Stimulated activated CD8-positive, alpha-beta memory T cell treated with anti-CD3 and anti-CD28 coated beads, Interleukin-2, amount 100 ng/mL, for 48 hours (primary cell): ENCODE data around the gene JDP2.

Experiments used
- DNase-seq, 2 donors: peaks; one replicate each; pipeline ENCODE4 v3.0.0-alpha.2; 2020; ENCODE audit warnings: low read depth in 2 of 2

JDP2 gene

GRCh38 chr14:75482366-75482765 lies 54.5 kb downstream of the JDP2 start:
- DNase-seq: no peak

GRCh38 chr14:75484711-75485429 lies 57.0 kb downstream of the JDP2 start:
- DNase-seq: no peak

- DNase-seq: no peak
Observed at GRCh38 chr14:75486318-75486717, 58.5 kb downstream of the JDP2 start.

- DNase-seq: no peak
Observed at GRCh38 chr14:75487155-75487671, 59.4 kb downstream of the JDP2 start.

DNA sequence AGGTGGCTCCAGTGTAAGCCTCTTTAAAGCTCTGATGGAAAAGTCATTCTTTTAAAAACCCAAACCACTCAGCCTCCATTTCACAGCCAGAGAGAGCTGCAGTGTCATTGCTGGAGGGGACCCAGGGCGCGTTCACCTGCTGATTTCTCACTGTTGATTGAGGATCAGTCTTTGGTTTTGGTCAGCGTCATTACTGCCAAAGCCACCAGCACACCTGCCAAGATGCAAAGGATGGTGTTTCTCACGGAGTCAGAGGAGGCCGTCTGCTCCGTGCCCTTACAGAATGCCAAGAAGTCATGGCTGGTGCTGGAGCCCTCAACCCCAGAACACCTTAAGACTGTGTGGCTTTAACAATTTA lies 61.6 kb downstream of the JDP2 start:
- no peak for DNase-seq

- no peak for DNase-seq
Observed at GRCh38 chr14:75491376-75491978, 63.7 kb downstream of the JDP2 start.

GRCh38 chr14:75492832-75493591 lies 65.2 kb downstream of the JDP2 start:
- DNase-seq: no peak

DNA sequence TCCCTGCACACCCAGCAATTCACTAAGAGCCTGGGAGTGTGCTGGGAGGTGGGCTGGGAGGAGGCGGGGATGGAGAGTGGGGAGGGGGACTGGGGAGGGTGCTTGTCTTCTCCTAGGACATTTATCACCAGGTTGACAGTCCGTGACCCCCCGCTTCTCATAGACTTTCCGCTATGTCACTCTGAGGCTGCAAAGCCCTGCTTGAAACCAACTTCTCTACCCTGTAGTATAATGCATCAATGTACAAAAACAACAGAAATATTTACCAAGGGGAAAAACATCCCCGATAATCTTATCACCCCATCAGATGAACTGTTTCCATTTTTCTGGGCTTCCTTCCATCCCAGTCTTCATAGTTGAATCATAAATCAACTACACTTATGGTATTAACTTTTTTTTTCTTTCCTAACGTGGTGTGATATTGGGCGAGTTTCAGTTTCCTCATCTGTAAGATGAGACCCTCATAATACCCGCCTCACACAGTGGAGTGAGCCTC lies 65.8 kb downstream of the JDP2 start:
- DNase-seq: no peak

DNA sequence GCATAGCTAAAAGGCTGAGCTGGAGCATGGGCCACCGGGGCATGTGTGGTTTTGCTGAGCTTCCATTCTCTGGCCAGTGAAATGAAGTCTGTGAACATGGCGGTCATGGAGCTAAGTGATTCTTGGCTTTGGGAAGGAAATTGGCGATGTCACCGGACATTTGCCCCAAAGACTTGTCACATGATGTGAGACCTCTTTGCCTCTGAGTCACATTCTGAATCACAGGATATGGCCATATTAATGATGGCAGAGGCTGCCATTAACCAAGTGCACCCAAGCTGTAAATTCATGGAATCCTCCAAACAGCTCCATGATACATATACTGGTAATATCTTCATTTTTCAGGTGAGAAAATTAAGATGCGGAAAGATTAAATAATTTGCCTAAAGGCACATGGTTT lies 67.1 kb downstream of the JDP2 start:
- DNase-seq: no peak

GRCh38 chr14:75495399-75495798 lies 67.6 kb downstream of the JDP2 start:
- no peak for DNase-seq

- no peak for DNase-seq
Observed at GRCh38 chr14:75495882-75496281, 68.1 kb downstream of the JDP2 start.

- no peak for DNase-seq
Observed at GRCh38 chr14:75496755-75497154, 68.9 kb downstream of the JDP2 start.

GRCh38 chr14:75497191-75497590 lies 69.4 kb downstream of the JDP2 start:
- peak in 1 of 2 donors; percentile 62 for DNase-seq

DNA sequence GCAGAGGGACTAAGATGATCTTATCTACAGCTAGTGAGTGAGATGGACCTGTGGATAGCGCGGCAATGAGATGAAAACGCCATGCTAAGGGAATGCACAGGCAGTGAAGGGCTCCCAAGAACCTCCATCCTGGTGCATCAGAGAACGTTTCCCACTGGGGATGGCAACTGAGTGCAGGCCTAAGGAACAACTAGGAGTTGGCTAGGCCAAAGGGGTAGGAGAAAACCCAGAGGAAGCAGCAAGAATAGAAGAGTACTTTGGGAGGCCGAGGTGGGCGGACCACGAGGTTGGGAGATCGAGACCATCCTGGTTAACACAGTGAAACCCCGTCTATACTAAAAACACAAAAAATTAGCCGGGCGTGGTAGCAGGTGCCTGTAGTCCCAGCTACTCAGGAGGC lies 69.9 kb downstream of the JDP2 start:
- DNase-seq: no peak

GRCh38 chr14:75499084-75499875 lies 71.5 kb downstream of the JDP2 start:
- no peak for DNase-seq

GRCh38 chr14:75501080-75501479 lies 73.3 kb downstream of the JDP2 start:
- DNase-seq: no peak

DNA sequence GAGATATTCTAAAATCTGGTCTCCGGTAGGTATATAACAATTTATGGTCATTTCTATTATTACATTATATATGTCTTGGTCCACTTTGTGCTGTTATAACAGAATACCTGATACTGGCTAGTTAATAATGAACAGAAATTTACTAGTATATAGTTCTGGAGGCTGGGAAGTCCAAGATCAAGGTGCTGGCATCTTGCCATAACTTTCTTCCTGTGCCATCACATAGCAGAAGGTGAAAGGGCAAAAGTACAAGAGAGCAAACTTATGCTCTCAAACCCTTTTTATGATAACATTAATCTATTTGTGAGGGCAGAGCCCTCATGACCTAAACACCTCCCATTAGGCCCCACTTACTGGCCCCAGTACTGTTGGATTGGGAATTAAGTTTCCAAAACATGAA lies 76.6 kb downstream of the JDP2 start:
- DNase-seq: no peak

- no peak for DNase-seq
Observed at GRCh38 chr14:75506930-75507329, 79.1 kb downstream of the JDP2 start.

GRCh38 chr14:75510547-75510946 lies 82.7 kb downstream of the JDP2 start:
- DNase-seq: no peak

DNA sequence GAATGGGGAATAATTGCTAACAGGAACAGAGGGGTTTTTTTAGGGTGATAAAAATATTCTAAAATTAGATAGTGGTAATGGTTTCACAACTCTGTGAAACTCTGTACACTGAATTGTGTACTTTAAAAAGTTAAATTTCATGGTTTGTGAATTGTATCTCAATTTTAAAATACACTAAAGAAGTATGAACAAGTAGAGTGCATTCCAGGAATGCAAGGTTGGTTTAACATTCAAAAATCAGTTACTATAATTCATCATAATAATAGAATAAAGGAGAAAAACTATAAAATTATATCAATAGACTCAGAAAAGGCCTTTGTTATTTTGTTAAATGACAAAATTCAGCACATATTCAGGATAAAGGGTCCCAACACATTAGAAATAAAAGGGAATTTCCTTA lies 83.4 kb downstream of the JDP2 start:
- no peak for DNase-seq

GRCh38 chr14:75513911-75514672 lies 86.3 kb downstream of the JDP2 start:
- DNase-seq: no peak
